ENCODE results near the gene CRISPLD2. TPM values are rescaled to one million over a fixed set of nuclear protein-coding genes. Genes with fewer than 3 reads are reported as not detected.
A peak's percentile ranks its signal among the peaks of the same experiment; 100 is the strongest.

The CRISPLD2 gene
- total RNA-seq, 2 donors from 2014 or later, result 58.4 to 76.4 TPM

DNA sequence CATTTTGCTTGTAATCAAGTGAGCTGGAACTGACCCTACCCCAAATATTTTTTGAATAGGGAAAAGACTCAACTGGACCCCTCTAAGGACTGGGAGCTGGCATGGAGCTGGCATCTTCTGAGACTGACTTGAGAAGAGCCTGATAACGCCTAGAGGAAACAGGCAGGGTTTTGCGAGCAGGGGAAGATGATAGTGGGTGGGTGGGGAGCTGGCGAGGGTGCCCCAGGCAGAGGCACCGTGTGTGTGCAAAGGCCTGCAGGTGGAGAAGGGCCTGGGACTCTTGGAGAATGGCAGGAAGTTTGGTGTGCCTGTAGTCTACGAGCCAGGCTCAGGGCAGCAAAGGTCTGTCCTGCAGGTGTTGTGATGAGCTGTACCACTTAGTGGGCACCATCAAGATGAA lies 4.1 kb downstream of the CRISPLD2 start:
- Histone ChIP-seq H3K9me3 (no peaks in the 10 kb centered on the region), H3K27me3 (no peaks in the 10 kb centered on the region), H3K4me3 (peak overlapping the region in 1 of 2 donors; percentile 67), H3K4me1 (peaks cover 0 to 34% of the 10 kb centered on the region in 2 donors), H3K27ac (peak overlapping the region; percentile 59 to 60), H3K36me3 (no peaks in the 10 kb centered on the region)
- TF ChIP-seq, protein P1, sequence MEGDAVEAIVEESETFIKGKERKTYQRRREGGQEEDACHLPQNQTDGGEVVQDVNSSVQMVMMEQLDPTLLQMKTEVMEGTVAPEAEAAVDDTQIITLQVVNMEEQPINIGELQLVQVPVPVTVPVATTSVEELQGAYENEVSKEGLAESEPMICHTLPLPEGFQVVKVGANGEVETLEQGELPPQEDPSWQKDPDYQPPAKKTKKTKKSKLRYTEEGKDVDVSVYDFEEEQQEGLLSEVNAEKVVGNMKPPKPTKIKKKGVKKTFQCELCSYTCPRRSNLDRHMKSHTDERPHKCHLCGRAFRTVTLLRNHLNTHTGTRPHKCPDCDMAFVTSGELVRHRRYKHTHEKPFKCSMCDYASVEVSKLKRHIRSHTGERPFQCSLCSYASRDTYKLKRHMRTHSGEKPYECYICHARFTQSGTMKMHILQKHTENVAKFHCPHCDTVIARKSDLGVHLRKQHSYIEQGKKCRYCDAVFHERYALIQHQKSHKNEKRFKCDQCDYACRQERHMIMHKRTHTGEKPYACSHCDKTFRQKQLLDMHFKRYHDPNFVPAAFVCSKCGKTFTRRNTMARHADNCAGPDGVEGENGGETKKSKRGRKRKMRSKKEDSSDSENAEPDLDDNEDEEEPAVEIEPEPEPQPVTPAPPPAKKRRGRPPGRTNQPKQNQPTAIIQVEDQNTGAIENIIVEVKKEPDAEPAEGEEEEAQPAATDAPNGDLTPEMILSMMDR (IDR thresholded peaks at IDR 0.05), result no peak
- DNase-seq (ENCODE audit: low spot score), result no peak

DNA sequence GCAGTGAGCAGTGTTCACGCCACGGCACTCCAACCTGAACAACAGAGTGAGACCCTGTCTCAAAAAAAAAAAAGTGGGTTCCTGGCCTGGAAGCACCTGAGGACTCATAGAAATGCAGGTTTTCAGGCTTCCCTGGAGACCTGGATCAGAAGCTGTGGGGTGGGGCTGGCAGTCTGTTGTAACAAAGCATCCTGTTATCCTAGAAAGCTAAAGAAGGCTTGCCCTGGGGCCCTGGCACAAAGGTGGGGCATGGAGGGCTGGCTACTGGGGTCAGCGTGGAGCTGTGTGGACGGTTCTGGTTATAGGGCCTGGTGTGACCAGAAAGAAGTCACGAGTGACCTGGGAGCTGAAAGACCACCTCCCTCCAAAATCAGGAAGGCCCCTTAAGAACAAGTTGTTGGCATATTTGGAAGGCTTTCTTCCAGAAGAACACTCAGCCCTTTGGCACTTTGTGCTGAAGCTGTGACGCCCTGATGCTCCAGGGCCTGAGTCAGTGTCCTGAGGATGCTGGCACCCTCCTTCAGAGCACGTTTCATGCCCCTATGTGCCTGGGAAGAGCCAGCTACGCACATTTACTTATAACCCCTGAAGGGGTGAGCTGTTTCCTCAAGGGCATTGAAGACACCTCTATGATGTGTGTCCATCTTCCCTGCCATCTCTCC lies 6.2 kb downstream of the CRISPLD2 start:
- peak overlapping the region; percentile 60 to 80 for H3K27ac ChIP-seq
- H3K27me3 ChIP-seq, result no peaks in the 10 kb centered on the region
- H3K4me1 ChIP-seq, result peaks cover 0 to 29% of the 10 kb centered on the region in 2 donors
- no peaks in the 10 kb centered on the region for H3K36me3 ChIP-seq
- DNase-seq (ENCODE audit: low spot score), result no peak
- H3K4me3 ChIP-seq, result no peak overlapping the region
- TF ChIP-seq, protein P1 (IDR thresholded peaks at IDR 0.05), result no peak
- H3K9me3 ChIP-seq, result no peaks in the 10 kb centered on the region

DNA sequence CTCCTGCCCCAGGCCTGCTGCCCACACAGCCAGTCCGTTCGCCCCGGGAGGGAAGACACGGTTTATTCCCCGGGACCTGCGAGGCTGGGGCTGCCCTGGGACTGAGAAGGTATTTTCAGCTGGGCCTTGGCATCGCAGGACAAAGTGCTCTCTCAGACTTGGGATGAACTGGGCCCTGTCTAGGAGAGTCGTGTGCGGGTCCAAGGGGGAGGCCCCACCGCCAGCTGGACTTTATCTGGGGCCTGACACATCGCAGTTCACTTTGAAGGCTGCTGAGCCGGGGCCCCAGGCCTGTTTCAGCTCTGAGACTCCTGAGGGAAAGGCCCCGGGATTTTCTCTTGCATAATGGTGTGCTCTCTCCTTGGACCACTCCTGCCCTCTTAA lies 6.8 kb downstream of the CRISPLD2 start:
- Histone ChIP-seq H3K4me1 (peaks cover 0 to 31% of the 10 kb centered on the region in 2 donors), H3K9me3 (no peaks in the 10 kb centered on the region), H3K27me3 (no peaks in the 10 kb centered on the region), H3K36me3 (no peaks in the 10 kb centered on the region), H3K4me3 (peak overlapping the region in 1 of 2 donors; percentile 4), H3K27ac (peak overlapping the region; percentile 60 to 80)
- no peak for DNase-seq (ENCODE audit: low spot score)
- TF ChIP-seq, protein P1 (IDR thresholded peaks at IDR 0.05), result no peak

DNA sequence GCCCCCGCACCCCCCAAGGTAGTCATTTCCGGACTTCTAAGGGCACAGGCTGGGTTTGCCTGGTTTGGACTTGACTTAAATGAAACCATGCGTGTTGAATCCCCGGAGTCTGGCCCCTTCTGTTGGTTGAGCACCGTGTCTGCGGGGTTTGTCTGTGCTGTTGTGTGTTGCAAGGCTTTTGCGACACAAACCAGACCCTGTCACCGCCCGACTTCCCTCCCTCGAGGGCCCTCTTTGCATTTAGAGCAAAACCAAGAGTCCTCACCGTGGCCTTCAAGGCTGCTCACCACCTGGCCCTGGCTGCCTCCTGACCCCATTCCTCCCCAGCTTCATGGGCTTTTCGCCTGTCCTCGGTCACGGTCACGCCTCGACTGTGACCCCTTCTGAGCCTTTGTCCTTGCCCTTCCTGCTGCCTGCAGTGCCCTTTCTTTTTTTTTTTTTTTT lies 7.4 kb downstream of the CRISPLD2 start:
- Histone ChIP-seq H3K27me3 (no peaks in the 10 kb centered on the region), H3K4me1 (peaks cover 0 to 33% of the 10 kb centered on the region in 2 donors), H3K4me3 (peak overlapping the region in 1 of 2 donors; percentile 4), H3K9me3 (no peaks in the 10 kb centered on the region), H3K36me3 (no peaks in the 10 kb centered on the region), H3K27ac (peak overlapping the region; percentile 60 to 80)
- DNase-seq (ENCODE audit: low spot score), result no peak
- TF ChIP-seq, protein P1 (IDR thresholded peaks at IDR 0.05), result no peak

DNA sequence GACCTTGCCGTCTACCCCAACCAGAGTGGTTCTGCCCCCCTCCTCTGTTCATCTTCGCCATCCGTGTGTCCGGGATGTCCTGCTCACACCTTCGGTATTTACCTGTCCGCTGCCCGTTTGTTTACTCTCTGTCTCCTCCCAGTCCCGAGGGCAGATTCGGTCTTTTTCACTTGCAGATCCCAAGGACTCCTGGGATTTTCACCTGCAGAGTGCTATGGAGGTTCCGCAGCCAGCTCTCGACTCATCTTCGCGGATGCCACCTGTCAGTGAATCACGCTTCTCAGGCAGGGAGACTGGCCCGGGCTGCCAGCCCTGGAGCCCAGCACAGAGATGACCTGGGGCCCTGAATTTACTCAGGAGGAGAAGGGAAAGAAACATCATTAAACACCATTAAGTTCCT lies 8.1 kb downstream of the CRISPLD2 start:
- Histone ChIP-seq H3K4me1 (peaks cover 0 to 41% of the 10 kb centered on the region in 2 donors), H3K9me3 (no peaks in the 10 kb centered on the region), H3K27ac (peak overlapping the region; percentile 60 to 80), H3K36me3 (no peaks in the 10 kb centered on the region), H3K27me3 (no peaks in the 10 kb centered on the region), H3K4me3 (no peak overlapping the region)
- DNase-seq (ENCODE audit: low spot score), result no peak
- TF ChIP-seq, protein P1 (IDR thresholded peaks at IDR 0.05), result no peak

DNA sequence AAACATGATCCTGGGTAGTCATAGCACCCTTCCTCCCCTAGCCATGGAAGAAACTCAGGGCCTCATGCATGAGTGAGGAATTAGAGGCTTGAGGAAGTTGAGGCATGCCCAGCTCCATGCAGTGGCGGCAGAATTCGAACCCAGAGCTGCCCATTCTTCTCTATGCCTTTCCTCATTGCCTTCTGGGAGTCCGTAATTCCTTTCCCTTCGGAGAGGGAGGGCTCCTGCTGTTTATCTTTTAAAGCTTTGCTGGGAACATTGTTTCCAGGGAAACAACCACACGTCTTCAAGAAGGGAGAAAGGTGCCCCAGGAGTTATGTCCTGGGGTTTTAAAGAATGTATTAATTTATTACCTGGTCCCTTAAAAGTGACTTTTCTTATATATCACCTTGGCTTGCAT lies 8.5 kb downstream of the CRISPLD2 start:
- Histone ChIP-seq H3K4me1 (peaks cover 0 to 45% of the 10 kb centered on the region in 2 donors), H3K27me3 (no peaks in the 10 kb centered on the region), H3K36me3 (no peaks in the 10 kb centered on the region), H3K27ac (peak overlapping the region; percentile 50 to 80), H3K9me3 (no peaks in the 10 kb centered on the region), H3K4me3 (no peak overlapping the region)
- DNase-seq (ENCODE audit: low spot score), result no peak
- TF ChIP-seq, protein P1 (IDR thresholded peaks at IDR 0.05), result no peak
